ENCODE data around the gene RDH11.

Gene RDH11, protein sequence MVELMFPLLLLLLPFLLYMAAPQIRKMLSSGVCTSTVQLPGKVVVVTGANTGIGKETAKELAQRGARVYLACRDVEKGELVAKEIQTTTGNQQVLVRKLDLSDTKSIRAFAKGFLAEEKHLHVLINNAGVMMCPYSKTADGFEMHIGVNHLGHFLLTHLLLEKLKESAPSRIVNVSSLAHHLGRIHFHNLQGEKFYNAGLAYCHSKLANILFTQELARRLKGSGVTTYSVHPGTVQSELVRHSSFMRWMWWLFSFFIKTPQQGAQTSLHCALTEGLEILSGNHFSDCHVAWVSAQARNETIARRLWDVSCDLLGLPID

DNA sequence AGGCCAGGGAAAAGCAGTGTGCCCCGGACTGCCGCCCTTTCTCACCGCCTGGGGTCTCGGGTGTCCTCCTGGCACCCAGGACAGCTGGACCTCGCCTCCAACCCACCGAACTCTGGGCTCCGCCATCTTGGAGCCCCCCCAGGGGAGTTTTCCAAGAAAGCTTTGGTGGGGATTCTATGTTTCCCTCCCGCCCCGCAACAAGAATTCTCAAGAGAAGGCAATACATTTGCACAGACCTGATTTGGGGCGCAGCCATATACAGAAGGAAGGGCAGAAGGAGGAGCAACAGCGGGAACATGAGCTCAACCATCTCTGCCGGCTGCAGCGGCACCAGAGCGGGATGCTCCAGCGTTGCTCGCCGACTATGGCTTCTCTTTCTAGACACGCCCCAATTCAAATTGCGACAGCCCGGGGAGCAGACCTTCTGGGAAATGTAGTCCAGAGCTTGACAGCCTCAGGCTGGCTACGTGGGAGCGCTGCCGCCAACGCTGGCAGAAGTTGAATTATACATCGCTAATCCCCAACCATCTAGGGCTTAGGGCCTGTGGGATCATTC lies at the start of gene RDH11:
Gene RDH11 (minus strand): TSS at position 371 of the 556 bp plus-strand sequence. CDS start 61 bp downstream, at position 310.
- DNase-seq (ENCODE audit: low read depth in 2 of 2), result peak; percentile 92 to 93
- TF ChIP-seq, protein P1, sequence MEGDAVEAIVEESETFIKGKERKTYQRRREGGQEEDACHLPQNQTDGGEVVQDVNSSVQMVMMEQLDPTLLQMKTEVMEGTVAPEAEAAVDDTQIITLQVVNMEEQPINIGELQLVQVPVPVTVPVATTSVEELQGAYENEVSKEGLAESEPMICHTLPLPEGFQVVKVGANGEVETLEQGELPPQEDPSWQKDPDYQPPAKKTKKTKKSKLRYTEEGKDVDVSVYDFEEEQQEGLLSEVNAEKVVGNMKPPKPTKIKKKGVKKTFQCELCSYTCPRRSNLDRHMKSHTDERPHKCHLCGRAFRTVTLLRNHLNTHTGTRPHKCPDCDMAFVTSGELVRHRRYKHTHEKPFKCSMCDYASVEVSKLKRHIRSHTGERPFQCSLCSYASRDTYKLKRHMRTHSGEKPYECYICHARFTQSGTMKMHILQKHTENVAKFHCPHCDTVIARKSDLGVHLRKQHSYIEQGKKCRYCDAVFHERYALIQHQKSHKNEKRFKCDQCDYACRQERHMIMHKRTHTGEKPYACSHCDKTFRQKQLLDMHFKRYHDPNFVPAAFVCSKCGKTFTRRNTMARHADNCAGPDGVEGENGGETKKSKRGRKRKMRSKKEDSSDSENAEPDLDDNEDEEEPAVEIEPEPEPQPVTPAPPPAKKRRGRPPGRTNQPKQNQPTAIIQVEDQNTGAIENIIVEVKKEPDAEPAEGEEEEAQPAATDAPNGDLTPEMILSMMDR (IDR thresholded peaks at IDR 0.05; ENCODE audit: low read depth, low read length), result no peak
- H3K4me3 ChIP-seq (replicated peaks in 1 of 2; ENCODE audit: low read depth in 2 of 2, low read length in 2 of 2), result peak within 1 kb of the TSS; percentile 81 to 90

DNA sequence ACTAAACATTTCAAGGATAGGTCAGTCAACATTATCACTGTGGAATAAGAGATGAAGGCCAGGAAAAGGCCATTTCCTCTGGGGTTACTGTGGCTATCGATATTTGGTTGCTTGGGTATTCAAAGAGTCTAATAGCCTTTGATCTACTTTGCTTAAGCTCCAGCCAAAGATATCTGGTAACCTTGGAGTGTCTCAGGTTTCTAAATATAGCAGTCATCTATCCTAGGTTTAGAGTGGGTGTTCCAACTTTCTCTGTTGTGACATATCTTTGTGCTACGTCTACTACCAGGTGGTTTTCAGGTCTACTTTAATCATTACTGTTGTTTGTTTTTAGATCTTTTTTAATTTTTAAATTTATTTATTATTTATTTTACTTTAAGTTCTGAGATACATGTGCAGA lies 48.5 kb upstream of the RDH11 start:
- no peak overlapping the region for H3K4me3 ChIP-seq (replicated peaks in 1 of 2; ENCODE audit: low read depth in 2 of 2, low read length in 2 of 2)
- TF ChIP-seq, protein P1 (IDR thresholded peaks at IDR 0.05; ENCODE audit: low read depth, low read length), result no peak
- DNase-seq (ENCODE audit: low read depth in 2 of 2), result no peak

DNA sequence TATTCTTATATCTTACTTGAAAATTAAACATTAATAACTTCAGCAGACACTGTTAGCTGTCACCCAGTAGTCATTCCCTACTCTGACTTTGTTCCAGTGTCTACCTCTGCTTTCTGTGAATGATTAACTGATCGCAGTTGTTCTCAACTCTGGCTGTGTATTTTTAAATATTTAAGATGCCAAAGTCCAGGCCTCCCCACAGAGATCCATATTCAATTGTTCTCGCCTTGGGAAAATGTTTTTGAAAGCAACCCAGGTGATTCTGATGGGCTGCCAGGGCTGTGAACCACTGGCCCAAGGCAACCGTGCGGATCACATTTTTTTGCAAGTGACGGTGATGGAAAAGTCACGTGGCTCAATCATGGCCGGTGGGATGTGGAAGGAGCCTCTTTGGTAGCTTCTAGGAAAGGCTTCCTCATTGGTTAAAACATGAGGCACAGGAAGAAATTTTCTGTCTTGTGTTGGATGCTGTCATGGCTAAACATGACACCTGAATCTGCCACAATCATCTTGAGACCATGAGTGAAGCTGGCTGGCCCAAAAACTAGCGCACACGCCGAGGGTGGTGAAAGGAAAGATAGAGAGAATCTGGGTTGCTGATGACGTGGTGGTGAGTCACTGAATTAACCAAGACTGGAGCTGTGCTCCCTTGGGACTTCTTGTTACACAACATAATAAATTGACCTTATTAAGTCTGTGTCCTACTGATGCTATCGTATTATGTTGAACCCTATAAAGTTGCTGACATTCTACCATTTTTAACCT lies 43.4 kb upstream of the RDH11 start:
- peak; percentile 97 to 99 for DNase-seq (ENCODE audit: low read depth in 2 of 2)
- TF ChIP-seq, protein P1 (IDR thresholded peaks at IDR 0.05; ENCODE audit: low read depth, low read length), result no peak
- no peak overlapping the region for H3K4me3 ChIP-seq (replicated peaks in 1 of 2; ENCODE audit: low read depth in 2 of 2, low read length in 2 of 2)

DNA sequence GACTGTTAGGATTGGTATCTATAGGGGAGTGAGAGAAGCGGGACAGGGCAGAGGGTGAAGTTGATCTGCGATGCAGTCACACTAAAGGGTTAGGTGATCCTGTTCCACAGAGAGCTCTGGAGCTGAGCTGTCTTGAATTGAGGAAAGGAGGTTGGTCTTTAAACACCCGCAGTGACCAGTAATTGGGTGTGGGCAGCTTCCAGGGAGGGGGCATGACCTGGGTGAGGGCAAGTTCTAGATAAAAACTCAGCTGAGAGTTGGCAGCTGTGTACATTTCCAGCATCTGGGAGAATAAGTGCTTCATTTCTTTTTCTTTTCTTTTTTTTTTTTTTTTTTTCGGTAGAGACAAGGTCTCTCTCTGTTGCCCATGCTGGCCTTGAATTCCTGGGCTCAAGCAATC lies 41.2 kb upstream of the RDH11 start:
- TF ChIP-seq, protein P1 (IDR thresholded peaks at IDR 0.05; ENCODE audit: low read depth, low read length), result no peak
- H3K4me3 ChIP-seq (replicated peaks in 1 of 2; ENCODE audit: low read depth in 2 of 2, low read length in 2 of 2), result no peak overlapping the region
- no peak for DNase-seq (ENCODE audit: low read depth in 2 of 2)

DNA sequence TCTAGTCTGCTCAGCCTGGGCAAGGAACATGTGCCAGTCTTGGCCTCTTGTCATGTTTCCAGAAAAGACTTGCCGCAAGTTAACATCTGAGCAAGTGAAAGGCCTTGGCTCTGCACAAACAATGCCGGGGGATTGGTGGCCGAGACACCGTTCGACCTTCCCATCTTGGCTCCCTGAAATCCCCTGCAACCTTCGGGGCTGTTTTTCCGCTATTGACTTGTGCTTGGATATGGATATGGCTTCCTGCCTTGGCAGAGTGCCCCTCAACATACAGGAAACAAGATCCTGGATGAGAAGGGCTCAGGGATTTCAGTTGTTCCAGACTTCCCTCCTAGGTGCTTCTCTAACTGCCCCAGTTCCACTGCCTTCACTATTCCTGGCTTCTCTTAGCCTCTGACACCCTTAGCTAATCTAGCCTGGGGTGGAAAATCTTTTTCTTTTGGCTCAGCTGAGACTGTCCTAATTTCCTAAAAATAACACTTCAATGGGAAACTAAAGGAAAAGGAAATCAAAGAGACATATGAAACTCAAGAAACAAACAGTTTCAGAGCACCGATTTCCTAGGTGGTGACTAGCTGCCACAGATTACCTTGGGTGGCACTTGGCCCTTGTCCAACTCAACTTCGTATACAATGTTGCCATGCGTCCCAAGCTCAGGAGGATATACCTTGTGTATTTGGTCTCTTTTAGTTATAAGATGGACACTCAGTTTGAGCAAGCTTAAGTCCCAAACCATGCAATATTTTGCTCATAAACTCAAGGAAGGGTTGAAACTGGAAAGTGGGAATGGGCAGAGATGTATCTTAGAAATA lies 40.0 kb upstream of the RDH11 start:
- peak in 1 of 2 donors; percentile 24 for DNase-seq (ENCODE audit: low read depth in 2 of 2)
- no peak overlapping the region for H3K4me3 ChIP-seq (replicated peaks in 1 of 2; ENCODE audit: low read depth in 2 of 2, low read length in 2 of 2)
- TF ChIP-seq, protein P1 (IDR thresholded peaks at IDR 0.05; ENCODE audit: low read depth, low read length), result no peak

DNA sequence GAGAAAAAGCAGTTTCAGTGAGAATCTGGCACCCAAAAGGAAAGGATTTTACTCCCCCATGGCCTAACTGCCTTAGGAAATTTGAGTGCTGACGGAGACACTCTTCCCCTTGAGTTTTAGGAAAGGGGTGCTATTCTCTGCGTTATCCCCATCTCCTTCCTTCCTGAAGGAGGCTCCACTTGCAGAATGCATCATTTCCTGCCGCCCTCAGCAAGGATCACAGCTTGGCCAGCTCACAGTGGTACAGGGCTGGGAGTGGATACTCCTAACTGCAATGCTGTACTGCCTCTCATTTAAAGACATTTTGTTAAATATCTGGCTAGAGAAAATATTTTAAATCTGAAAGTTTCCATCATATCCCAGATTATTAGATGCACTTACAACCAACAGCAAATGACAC lies 39.1 kb upstream of the RDH11 start:
- no peak overlapping the region for H3K4me3 ChIP-seq (replicated peaks in 1 of 2; ENCODE audit: low read depth in 2 of 2, low read length in 2 of 2)
- TF ChIP-seq, protein P1 (IDR thresholded peaks at IDR 0.05; ENCODE audit: low read depth, low read length), result peak; percentile 20
- peak; percentile 40 to 45 for DNase-seq (ENCODE audit: low read depth in 2 of 2)

Measured in cardiac fibroblast (primary cell).